Measurements from ENCODE around the gene EFCAB6.

GRCh38 chr22:43743929-43744643 lies 68.0 kb downstream of the EFCAB6 start:
- no peak for TF ChIP-seq EZH2 (IDR thresholded peaks at IDR 0.05; ENCODE audit: borderline replicate concordance, insufficient read depth, low read depth, low read length, poor library complexity, severe bottlenecking)
- no peak for TF ChIP-seq CTCF (IDR thresholded peaks at IDR 0.05)
